ENCODE data around the gene CRIP2. TPM values are rescaled to one million over a fixed set of nuclear protein-coding genes. Genes with fewer than 3 reads are reported as not detected.
A peak's percentile ranks its signal among the peaks of the same experiment; 100 is the strongest.

Gene CRIP2
- total RNA-seq, 4 donors from 2014 or later: 44.2 to 118 (median 80.7) TPM

- H3K27ac ChIP-seq: peak overlapping the region; percentile 81 to 95 (median 87)
- peaks cover 0 to 21% (median 0%) of the 10 kb centered on the region in 3 donors for H3K36me3 ChIP-seq
- peaks cover 0 to 30% (median 0%) of the 10 kb centered on the region in 4 donors for H3K27me3 ChIP-seq
- WGBS, 2 donors: 0% methylated on average over 1 of the region's 21 CpGs; no CpG with 5 or more reads in 1 of the 2 donors
- H3K4me1 ChIP-seq: peaks cover 60 to 96% (median 72%) of the 10 kb centered on the region in 3 donors
- H3K9me3 ChIP-seq: no peaks in the 10 kb centered on the region
- no peak for DNase-seq
- TF ChIP-seq CTCF (IDR thresholded peaks at IDR 0.05) (no peak), POLR2A (IDR thresholded peaks at IDR 0.05) (no peak)
- peak overlapping the region; percentile 60 to 86 (median 75) for H3K4me3 ChIP-seq
- intact Hi-C loops (cut with DNase I): no loop called here
Measured at GRCh38 chr14:105476097-105476830, 1.6 kb downstream of the CRIP2 start.

GRCh38 chr14:105476831-105477659 is 2.4 kb downstream of the CRIP2 start:
- H3K4me1 ChIP-seq: peaks cover 68 to 96% (median 76%) of the 10 kb centered on the region in 3 donors
- TF ChIP-seq POLR2A (IDR thresholded peaks at IDR 0.05) (no peak), CTCF (IDR thresholded peaks at IDR 0.05) (no peak)

GRCh38 chr14:105477660-105478397 is 3.2 kb downstream of the CRIP2 start:
- intact Hi-C loops (cut with DNase I): no loop called here
- H3K36me3 ChIP-seq: peaks cover 0 to 19% (median 0%) of the 10 kb centered on the region in 3 donors
- peak; percentile 35 for DNase-seq
- H3K4me3 ChIP-seq: peak overlapping the region in 1 of 4 donors; percentile 79
- H3K27ac ChIP-seq: peak overlapping the region in 2 of 4 donors; percentile 90 to 95
- H3K27me3 ChIP-seq: peaks cover 0 to 30% (median 0%) of the 10 kb centered on the region in 4 donors
- H3K4me1 ChIP-seq: peaks cover 68 to 96% (median 77%) of the 10 kb centered on the region in 3 donors
- TF ChIP-seq CTCF (IDR thresholded peaks at IDR 0.05) (no peak), POLR2A (IDR thresholded peaks at IDR 0.05) (no peak)
- 65% methylated on average over 5 to 11 of the region's 56 CpGs for WGBS, 2 donors
- H3K9me3 ChIP-seq: no peaks in the 10 kb centered on the region

More at GRCh38 chr14:105476831-105477659, 2.4 kb downstream of the CRIP2 start:
- peak overlapping the region; percentile 60 to 86 (median 75) for H3K4me3 ChIP-seq
- H3K27ac ChIP-seq: peak overlapping the region; percentile 81 to 95 (median 87)
- 41 to 42% methylated on average over 3 to 10 of the region's 16 CpGs for WGBS, 2 donors
- peaks cover 0 to 19% (median 0%) of the 10 kb centered on the region in 3 donors for H3K36me3 ChIP-seq
- no peak for DNase-seq
- H3K9me3 ChIP-seq: no peaks in the 10 kb centered on the region
- H3K27me3 ChIP-seq: peaks cover 0 to 30% (median 0%) of the 10 kb centered on the region in 4 donors
- intact Hi-C loops (cut with DNase I): no loop called here

- H3K27ac ChIP-seq: peak overlapping the region in 2 of 4 donors; percentile 17 to 21
- H3K4me3 ChIP-seq: no peak overlapping the region
- WGBS, 2 donors: 80% methylated on average over 3 of the region's 81 CpGs; no CpG with 5 or more reads in 1 of the 2 donors
- H3K4me1 ChIP-seq: peaks cover 68 to 96% (median 77%) of the 10 kb centered on the region in 3 donors
- TF ChIP-seq POLR2A (IDR thresholded peaks at IDR 0.05) (no peak), CTCF (IDR thresholded peaks at IDR 0.05) (no peak)
- no peak for DNase-seq
- peaks cover 0 to 19% (median 0%) of the 10 kb centered on the region in 3 donors for H3K36me3 ChIP-seq
- peaks cover 0 to 30% (median 0%) of the 10 kb centered on the region in 4 donors for H3K27me3 ChIP-seq
- H3K9me3 ChIP-seq: no peaks in the 10 kb centered on the region
- intact Hi-C loops (cut with DNase I): no loop called here
Measured at GRCh38 chr14:105478398-105479251, 4.0 kb downstream of the CRIP2 start.
